GM12878 (cell line): Measurements from ENCODE around the gene TRMT1. TPM values are rescaled to one million over a fixed set of nuclear protein-coding genes. Genes with fewer than 3 reads are reported as not detected.

Experiments
- ATAC-seq: fragments of 200-7000 bp; cut with Tn5 transposase; 3 replicates; pipeline ENCODE4 v1.9.1; 2020; ENCODE audit warnings: mild to moderate bottlenecking, moderate library complexity
- BruUV-seq: library from RNA; stranded (reverse); fragments of 400-500 nt; replicated peaks from 2 replicates; lab custom pipeline; 2021; lab: Mats Ljungman, UMichigan
- CTCF ChIA-PET: fragments of 300-600 bp; sonication (Branson Sonifier 250); formaldehyde crosslinking; extraction: SDS; loops from one replicate; lab custom pipeline; 2021; ENCODE audit warnings: inconsistent platforms; lab: Yijun Ruan, JAX
- POLR2A ChIA-PET: fragments of 350-600 bp; formaldehyde crosslinking; extraction: SDS; loops from one replicate; lab custom pipeline; 2021; ENCODE audit warnings: inconsistent platforms; lab: Charles Lee
- RAD21 ChIA-PET: fragments of 300-600 bp; sonication (Branson Sonifier 250); formaldehyde crosslinking; loops from one replicate; lab custom pipeline; 2023; ENCODE audit warnings: antibody characterized with exemption; ENCODE audit not compliant: unreplicated experiment; lab: Charles Lee
- SMC1A ChIA-PET: fragments of 300-600 bp; sonication (Branson Sonifier 250); formaldehyde crosslinking; loops from one replicate; lab custom pipeline; 2023; ENCODE audit not compliant: unreplicated experiment, uncharacterized antibody; lab: Charles Lee
- DNase-seq: peaks from one replicate; pipeline ENCODE4 v3.0.0-alpha.2; 2011; ENCODE audit warnings: low read depth, low spot score
- FAIRE-seq: peaks from 3 replicates; lab custom pipeline; 2011; peaks lifted over from hg19 to GRCh38; lab: Jason Lieb, UNC
- H2AFZ ChIP-seq: 2 replicates; pipeline ENCODE4 v1.6.0; 2011; ENCODE audit warnings: low read depth, low read length, control low read depth; ENCODE audit not compliant: control insufficient read depth
- H3K27ac ChIP-seq: 2 replicates; pipeline ENCODE4 v1.5.1; 2011; ENCODE audit warnings: control low read depth; ENCODE audit not compliant: control insufficient read depth, insufficient read depth
- H3K27me3 ChIP-seq, 2 experiments: replicated peaks in 1 of 2; 2 replicates each; pipeline versions ENCODE4 v1.6.0 to v1.6.1; 2011; ENCODE audit warnings: low read length in 1 of 2; ENCODE audit not compliant: control insufficient read depth in 2 of 2, insufficient read depth in 2 of 2
- H3K36me3 ChIP-seq, 2 experiments: 2 replicates each; pipeline ENCODE4 v1.5.1; 2011; ENCODE audit warnings: low read length in 1 of 2; ENCODE audit not compliant: control insufficient read depth in 2 of 2, insufficient read depth in 2 of 2
- H3K4me1 ChIP-seq: 2 replicates; pipeline ENCODE4 v1.6.1; 2011; ENCODE audit warnings: mild to moderate bottlenecking, low read length, moderate library complexity, mixed read lengths; ENCODE audit not compliant: control insufficient read depth, insufficient read depth
- H3K4me2 ChIP-seq: 2 replicates; pipeline ENCODE4 v1.6.0; 2011; ENCODE audit warnings: control low read depth; ENCODE audit not compliant: control insufficient read depth, insufficient read depth
- H3K4me3 ChIP-seq: fragments of 200-600 bp; sonication (generic); 2 replicates; pipeline ENCODE4 v1.5.1; 2016
- H3K79me2 ChIP-seq: 2 replicates; pipeline ENCODE4 v1.6.0; 2011; ENCODE audit warnings: low read length; ENCODE audit not compliant: control insufficient read depth, insufficient read depth
- H3K9ac ChIP-seq: 2 replicates; pipeline ENCODE4 v1.8.0; 2011; ENCODE audit warnings: low read length, control low read depth, mixed read lengths; ENCODE audit not compliant: control insufficient read depth, insufficient read depth
- H3K9me3 ChIP-seq: replicated peaks from 3 replicates; pipeline ENCODE4 v1.5.1; 2011; ENCODE audit warnings: mild to moderate bottlenecking, low read length; ENCODE audit not compliant: control insufficient read depth, insufficient read depth
- H4K20me1 ChIP-seq: 2 replicates; pipeline ENCODE4 v1.6.0; 2011; ENCODE audit not compliant: control insufficient read depth, insufficient read depth
- ATF7 ChIP-seq: fragments of 450-650 bp; IDR thresholded peaks from 2 replicates; pipeline ENCODE4 v1.6.1; 2016; ENCODE audit warnings: low read depth, mild to moderate bottlenecking
- CBX5 ChIP-seq: sonication (generic); IDR thresholded peaks from 2 replicates; pipeline ENCODE4 v1.6.1; 2016; ENCODE audit warnings: low read depth, moderate library complexity, mild to moderate bottlenecking, inconsistent platforms
- CREB1 ChIP-seq: IDR thresholded peaks from 2 replicates; pipeline ENCODE4 v1.6.1; 2012; ENCODE audit warnings: low read depth, mild to moderate bottlenecking, inconsistent platforms
- EGR1 ChIP-seq, 2 experiments: IDR thresholded peaks; 1 replicate in 1 of 2; 2 replicates in 1 of 2; pipeline ENCODE4 v1.6.1; 2011 to 2012; ENCODE audit warnings: low read depth in 2 of 2, low read length in 2 of 2, borderline replicate concordance in 1 of 2, mild to moderate bottlenecking in 1 of 2, moderate library complexity in 1 of 2
- IKZF1 ChIP-seq: fragments of 450-650 bp; conservative IDR thresholded peaks from 2 replicates; pipeline ENCODE4 v1.6.1; 2017; ENCODE audit warnings: antibody characterized with exemption, mild to moderate bottlenecking
- MEF2B ChIP-seq: fragments of 450-650 bp; IDR thresholded peaks from 2 replicates; pipeline ENCODE4 v1.6.1; 2018; ENCODE audit warnings: mild to moderate bottlenecking, moderate library complexity; ENCODE audit not compliant: partially characterized antibody, poor library complexity, severe bottlenecking
- MTA3 ChIP-seq: IDR thresholded peaks from 2 replicates; pipeline ENCODE4 v1.6.1; 2012; ENCODE audit warnings: low read length, inconsistent platforms, borderline replicate concordance
- NR2C1 ChIP-seq: fragments of 450-650 bp; IDR thresholded peaks from 2 replicates; pipeline ENCODE4 v1.6.1; 2017; ENCODE audit warnings: antibody characterized with exemption, mild to moderate bottlenecking, moderate library complexity
- POLR2A ChIP-seq: IDR thresholded peaks from 2 replicates; pipeline ENCODE4 v1.6.1; 2011; ENCODE audit warnings: low read depth, mild to moderate bottlenecking, low read length
- SPI1 ChIP-seq: IDR thresholded peaks from 2 replicates; pipeline ENCODE4 v1.6.1; 2011; ENCODE audit warnings: low read depth, mild to moderate bottlenecking, low read length, moderate library complexity, borderline replicate concordance; ENCODE audit not compliant: insufficient read depth
- TCF7 ChIP-seq: IDR thresholded peaks from 2 replicates; pipeline ENCODE4 v1.6.1; 2014; ENCODE audit warnings: antibody characterized with exemption, borderline replicate concordance
- ZNF24 ChIP-seq: fragments of 450-650 bp; IDR thresholded peaks from 2 replicates; pipeline ENCODE4 v1.6.1; 2017; ENCODE audit warnings: antibody characterized with exemption, mild to moderate bottlenecking
- WGBS: methylation state at CpG from one replicate; pipeline ENCODE4 v1.1.6; 2016; ENCODE audit warnings: low lambda C conversion rate; ENCODE audit not compliant: insufficient replicate concordance, insufficient coverage; ENCODE audit errors: missing lambda C conversion rate; 5-methylcytosine and 5-hydroxymethylcytosine counted together
- in situ Hi-C: fragments of 300-500 bp; cut with MboI; formaldehyde crosslinking; loops from 9 replicates; pipeline ENCODE4 v1.14.3; 2018; ENCODE audit warnings: mixed read lengths
- intact Hi-C: fragments of 100-400 bp; cut with micrococcal nuclease; formaldehyde crosslinking; loops from one replicate; pipeline ENCODE4 v1.14.2; 2022; ENCODE audit not compliant: unreplicated experiment
- polyA plus RNA-seq, 11 experiments: library from polyadenylated mRNA; depleted of rRNA in 4 of 11; unstranded in 6 of 11; stranded (reverse) in 5 of 11; fragments of >200 nt; fragmentation: Nextera tagmentation in 4 of 11; fragmentation: Illumina TruSeq in 1 of 11; extraction: Ambion mirVana in 4 of 11; extraction: Trizol in 1 of 11; gene quantifications; 1 replicate in 1 of 11; 2 replicates in 10 of 11; pipeline versions ENCODE4 v1.2.1 to v1.2.3, GENCODE V29; 2011 to 2016; ENCODE audit warnings: inconsistent platforms in 2 of 11, missing spikeins in 2 of 11, low read depth in 1 of 11
- total RNA-seq, 4 experiments: library from RNA; depleted of rRNA in 3 of 4; stranded (reverse); fragments of >200 nt in 3 of 4; fragmentation: Illumina TruSeq in 1 of 4; extraction: Trizol in 1 of 4; gene quantifications; 2 replicates each; pipeline versions ENCODE4 v1.2.1 to v1.2.3, GENCODE V29; 2013 to 2021
- TF ChIP-seq, protein P1 (sequence below): fragments of 450-650 bp; IDR thresholded peaks from 2 replicates; pipeline ENCODE4 v1.6.1; 2016; ENCODE audit warnings: mild to moderate bottlenecking
- TF ChIP-seq, protein P2 (sequence below): fragments of 450-650 bp; formaldehyde crosslinking; IDR thresholded peaks from 2 replicates; pipeline ENCODE4 v1.5.0; 2022; ENCODE audit warnings: mild to moderate bottlenecking, missing genetic modification characterization

TRMT1 gene
- total and polyA plus RNA-seq, 10 of the 15 experiments (the other 5 are each of a cell fraction or from before 2014, with no cell fraction given) = 3.4 to 68.8 (median 34.8) TPM

DNA sequence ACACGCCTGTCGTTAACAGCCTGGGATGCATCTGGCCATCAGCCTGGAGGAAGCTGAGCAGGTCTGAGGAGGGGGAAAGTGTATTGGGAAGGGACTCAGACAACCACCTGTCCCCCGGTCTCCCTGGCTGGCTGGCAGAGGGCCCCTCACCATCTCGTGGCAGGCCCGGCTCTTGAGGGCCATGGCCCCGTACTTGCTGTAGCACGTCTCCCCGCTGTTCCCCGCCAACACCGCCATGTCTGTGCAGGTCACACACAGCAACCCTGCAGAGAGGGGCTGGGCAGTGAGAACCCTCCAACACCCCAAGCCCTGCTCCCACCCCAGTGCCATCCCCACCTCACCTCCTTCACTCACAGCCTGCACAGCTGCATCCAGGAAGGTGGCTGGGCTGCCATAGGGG, 4.0 kb downstream of the TRMT1 start:
- ChIA-PET RAD21 (no interaction called here), SMC1A (no interaction called here), POLR2A (no interaction called here), CTCF (no interaction called here)
- no peak overlapping the region for H3K4me2 ChIP-seq
- peaks cover 4 to 14% of the 10 kb centered on the region in 2 experiments; a peak in 3 of 4 replicates for H3K36me3 ChIP-seq
- DNase-seq = no peak
- no peak for FAIRE-seq
- no TSS peak for BruUV-seq
- TF ChIP-seq CREB1 = no peak
- TF ChIP-seq NR2C1 = no peak
- 0 out of 2 replicates have a peak, but pooled peaks have one; percentile 36 for TF ChIP-seq POLR2A
- no peaks in the 10 kb centered on the region for H3K9me3 ChIP-seq
- no peaks in the 10 kb centered on the region for H3K27me3 ChIP-seq
- H2AFZ ChIP-seq = no peak overlapping the region
- H3K4me1 ChIP-seq = peaks cover 13% of the 10 kb centered on the region
- H4K20me1 ChIP-seq = no peaks in the 10 kb centered on the region
- no peak overlapping the region for H3K27ac ChIP-seq
- intact Hi-C loops = no loop called here
- H3K4me3 ChIP-seq = no peak overlapping the region
- peaks cover 15% of the 10 kb centered on the region for H3K79me2 ChIP-seq
- in situ Hi-C loops = no loop called here
- ATAC-seq = no peak
- 99% methylated on average over 10 of the region's 10 CpGs for WGBS
- no peak overlapping the region for H3K9ac ChIP-seq

- Histone ChIP-seq H3K36me3 (peaks cover 6 to 14% of the 10 kb centered on the region in 2 experiments; a peak in 3 of 4 replicates), H3K9ac (no peak overlapping the region), H3K79me2 (peaks cover 3% of the 10 kb centered on the region), H3K4me2 (no peak overlapping the region), H3K27ac (no peak overlapping the region), H2AFZ (no peak overlapping the region), H3K4me1 (peaks cover 8% of the 10 kb centered on the region), H4K20me1 (no peaks in the 10 kb centered on the region), H3K9me3 (no peaks in the 10 kb centered on the region), H3K4me3 (no peak overlapping the region), H3K27me3 (no peaks in the 10 kb centered on the region)
- BruUV-seq = no TSS peak
- in situ Hi-C loops (no loop called here), intact Hi-C loops (no loop called here)
- ChIA-PET POLR2A (interaction anchor here (0.6 kb wide), 1 partner anchor 179 kb away, joined by 3 read pairs; no protein-coding TSS in a partner anchor), RAD21 (no interaction called here), SMC1A (no interaction called here), CTCF (no interaction called here)
- no peak for DNase-seq
- WGBS = 91% methylated on average over 15 of the region's 15 CpGs
- no peak for FAIRE-seq
- no peak for ATAC-seq
- no peak for TF ChIP-seq EGR1 (IDR thresholded peaks at IDR 0.05; ENCODE audit: borderline replicate concordance in 1 of 2, low read depth in 2 of 2, low read length in 2 of 2)
- TF ChIP-seq IKZF1 = no peak
- TF ChIP-seq MTA3 = no peak
- no peak for TF ChIP-seq SPI1
- no peak for TF ChIP-seq MEF2B
- TF ChIP-seq TCF7 = no peak
- TF ChIP-seq, protein P1, sequence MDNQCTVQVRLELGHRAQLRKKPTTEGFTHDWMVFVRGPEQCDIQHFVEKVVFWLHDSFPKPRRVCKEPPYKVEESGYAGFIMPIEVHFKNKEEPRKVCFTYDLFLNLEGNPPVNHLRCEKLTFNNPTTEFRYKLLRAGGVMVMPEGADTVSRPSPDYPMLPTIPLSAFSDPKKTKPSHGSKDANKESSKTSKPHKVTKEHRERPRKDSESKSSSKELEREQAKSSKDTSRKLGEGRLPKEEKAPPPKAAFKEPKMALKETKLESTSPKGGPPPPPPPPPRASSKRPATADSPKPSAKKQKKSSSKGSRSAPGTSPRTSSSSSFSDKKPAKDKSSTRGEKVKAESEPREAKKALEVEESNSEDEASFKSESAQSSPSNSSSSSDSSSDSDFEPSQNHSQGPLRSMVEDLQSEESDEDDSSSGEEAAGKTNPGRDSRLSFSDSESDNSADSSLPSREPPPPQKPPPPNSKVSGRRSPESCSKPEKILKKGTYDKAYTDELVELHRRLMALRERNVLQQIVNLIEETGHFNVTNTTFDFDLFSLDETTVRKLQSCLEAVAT = no peak
- no peak for TF ChIP-seq ZNF24
- TF ChIP-seq ATF7 = no peak
- TF ChIP-seq CBX5 = no peak
- TF ChIP-seq, protein P2, sequence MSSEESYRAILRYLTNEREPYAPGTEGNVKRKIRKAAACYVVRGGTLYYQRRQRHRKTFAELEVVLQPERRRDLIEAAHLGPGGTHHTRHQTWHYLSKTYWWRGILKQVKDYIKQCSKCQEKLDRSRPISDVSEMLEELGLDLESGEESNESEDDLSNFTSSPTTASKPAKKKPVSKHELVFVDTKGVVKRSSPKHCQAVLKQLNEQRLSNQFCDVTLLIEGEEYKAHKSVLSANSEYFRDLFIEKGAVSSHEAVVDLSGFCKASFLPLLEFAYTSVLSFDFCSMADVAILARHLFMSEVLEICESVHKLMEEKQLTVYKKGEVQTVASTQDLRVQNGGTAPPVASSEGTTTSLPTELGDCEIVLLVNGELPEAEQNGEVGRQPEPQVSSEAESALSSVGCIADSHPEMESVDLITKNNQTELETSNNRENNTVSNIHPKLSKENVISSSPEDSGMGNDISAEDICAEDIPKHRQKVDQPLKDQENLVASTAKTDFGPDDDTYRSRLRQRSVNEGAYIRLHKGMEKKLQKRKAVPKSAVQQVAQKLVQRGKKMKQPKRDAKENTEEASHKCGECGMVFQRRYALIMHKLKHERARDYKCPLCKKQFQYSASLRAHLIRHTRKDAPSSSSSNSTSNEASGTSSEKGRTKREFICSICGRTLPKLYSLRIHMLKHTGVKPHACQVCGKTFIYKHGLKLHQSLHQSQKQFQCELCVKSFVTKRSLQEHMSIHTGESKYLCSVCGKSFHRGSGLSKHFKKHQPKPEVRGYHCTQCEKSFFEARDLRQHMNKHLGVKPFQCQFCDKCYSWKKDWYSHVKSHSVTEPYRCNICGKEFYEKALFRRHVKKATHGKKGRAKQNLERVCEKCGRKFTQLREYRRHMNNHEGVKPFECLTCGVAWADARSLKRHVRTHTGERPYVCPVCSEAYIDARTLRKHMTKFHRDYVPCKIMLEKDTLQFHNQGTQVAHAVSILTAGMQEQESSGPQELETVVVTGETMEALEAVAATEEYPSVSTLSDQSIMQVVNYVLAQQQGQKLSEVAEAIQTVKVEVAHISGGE (CRISPR knock-in tag) = no peak
Measured at GRCh38 chr19:13110099-13110610, 6.4 kb downstream of the TRMT1 start.
